Aorta (tissue), 5 donors: Measurements from ENCODE around the gene DCPS. TPM values are rescaled to one million over a fixed set of nuclear protein-coding genes. Genes with fewer than 3 reads are reported as not detected.

Experiments
- ATAC-seq: fragments of 200-7000 bp; cut with Tn5 transposase; one replicate; pipeline ENCODE4 v1.9.1; 2022; ENCODE audit warnings: moderate library complexity; ENCODE audit not compliant: low FRiP score
- DNase-seq, 2 donors: peaks; one replicate each; pipeline ENCODE4 v3.0.0-alpha.2; 2020
- H3K27ac ChIP-seq, 2 donors: one replicate each; pipeline ENCODE4 v1.5.1; 2013; ENCODE audit warnings: low read length in 2 of 2, mild to moderate bottlenecking in 2 of 2, moderate library complexity in 2 of 2, control low read depth in 1 of 2, inconsistent platforms in 1 of 2, low read depth in 1 of 2
- H3K27me3 ChIP-seq, 2 donors: one replicate each; pipeline ENCODE4 v1.6.1; 2013; ENCODE audit warnings: control low read depth in 1 of 2, low read length in 1 of 2, mild to moderate bottlenecking in 1 of 2, moderate library complexity in 1 of 2; ENCODE audit not compliant: insufficient read depth in 2 of 2, control insufficient read depth in 1 of 2
- H3K36me3 ChIP-seq, 2 donors: one replicate each; pipeline ENCODE4 v1.6.1; 2013; ENCODE audit warnings: control low read depth in 1 of 2, low read length in 1 of 2, mild to moderate bottlenecking in 1 of 2; ENCODE audit not compliant: insufficient read depth in 2 of 2, control insufficient read depth in 1 of 2
- H3K4me1 ChIP-seq, 2 donors: one replicate each; pipeline ENCODE4 v1.6.1; 2013; ENCODE audit warnings: low read length in 2 of 2, control low read depth in 1 of 2, mild to moderate bottlenecking in 1 of 2, moderate library complexity in 1 of 2; ENCODE audit not compliant: insufficient read depth in 2 of 2, control insufficient read depth in 1 of 2
- H3K4me3 ChIP-seq, 2 donors: one replicate each; pipeline ENCODE4 v1.5.1; 2013; ENCODE audit warnings: low read length in 2 of 2, control low read depth in 1 of 2, mild to moderate bottlenecking in 1 of 2
- H3K9me3 ChIP-seq: one replicate; pipeline ENCODE4 v1.6.1; 2013; ENCODE audit warnings: mild to moderate bottlenecking, low read length; ENCODE audit not compliant: control insufficient read depth
- WGBS, 2 donors: extraction: QIAGEN DNeasy Blood & Tissue Kit; methylation state at CpG; one replicate each; pipeline ENCODE4 v1.1.7; 2013; 5-methylcytosine and 5-hydroxymethylcytosine counted together
- intact Hi-C, 2 donors: fragments of 100-400 bp; cut with DNase I; formaldehyde crosslinking; loops; one replicate each; pipeline versions ENCODE4 v1.14.2 to v1.15.0; 2022
- polyA plus RNA-seq, 2 donors: library from polyadenylated mRNA; stranded (reverse); fragments of 200-250 nt; gene quantifications; one replicate each; pipeline ENCODE4 v1.2.3, GENCODE V29; 2013
- total RNA-seq, 2 donors: library from RNA; stranded (reverse); fragmentation: NEBNext Ultra II Directional; extraction: Animal tissue kit (Norgen Biotek cat#: 25700); gene quantifications; one replicate each; pipeline ENCODE4 v1.2.1, GENCODE V29; 2021
- donor health status: healthy with polysubstance abuse.
- donor health status: Bipolar disorder and iron deficiency.
- donor health status: DM: no; HTN: no; CAD: no.
- donor health status: DM: no; HTN: no; CAD: no.
- donor health status: DM: yes; HTN: yes; CAD: no.

The DCPS gene
- total and polyA plus RNA-seq, 4 donors: 7.9 to 9.9 (median 9.3) TPM

DNA sequence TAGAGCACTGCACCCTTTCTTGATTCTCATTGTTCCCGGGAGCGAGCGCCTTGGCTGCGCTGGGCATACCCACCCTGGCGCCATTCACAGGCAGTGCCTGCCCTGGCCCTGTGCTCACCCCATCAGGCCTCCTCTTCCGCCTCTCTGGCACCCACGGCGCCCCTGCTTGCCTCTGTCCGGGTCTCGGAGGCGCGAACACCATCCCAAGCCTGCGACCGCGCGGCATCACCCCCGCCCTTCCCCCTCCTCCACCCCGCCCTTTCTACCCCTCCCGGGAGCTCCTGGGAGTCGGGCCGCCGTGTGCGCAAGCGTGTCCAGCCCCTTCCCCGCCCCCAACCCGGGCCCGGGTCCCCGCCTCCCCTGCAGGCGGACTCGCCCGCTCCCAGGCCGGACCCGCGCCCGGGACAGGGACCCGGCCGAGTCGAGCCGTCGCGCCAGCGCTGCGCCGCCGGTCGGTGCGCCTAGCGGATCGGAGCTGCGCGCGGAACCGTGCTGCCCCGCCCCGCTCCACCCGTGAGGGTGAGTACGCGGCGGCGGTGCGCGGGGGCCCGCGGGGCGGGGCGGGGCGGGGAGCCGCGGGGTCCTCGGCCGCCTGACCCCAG lies 51.6 kb downstream of the DCPS start, which contains the start of gene ST3GAL4:
ST3GAL4 (plus strand) TSS at position 363 of the 602 bp plus-strand sequence. CDS start 50,470 bp downstream, outside the sequence.
- ATAC-seq: peak; percentile 87
- no peaks in the 10 kb centered on the region for H3K27me3 ChIP-seq
- peak; percentile 90 to 94 for DNase-seq
- no peaks in the 10 kb centered on the region for H3K9me3 ChIP-seq
- peak within 1 kb of the TSS in 1 of 2 donors; percentile 76 for H3K27ac ChIP-seq
- H3K4me3 ChIP-seq: peak within 1 kb of the TSS; percentile 89 to 95
- peaks cover 0 to 9% of the 10 kb centered on the region in 2 donors for H3K4me1 ChIP-seq
- no peaks in the 10 kb centered on the region for H3K36me3 ChIP-seq
- intact Hi-C loops: loop anchor here in 1 of 2 donors (5.0 kb wide), 2 partner anchors 48 to 57 kb away; no protein-coding TSS in a partner anchor
- 0 to 1% methylated on average over 37 to 71 of the region's 71 CpGs for WGBS, 2 donors

DNA sequence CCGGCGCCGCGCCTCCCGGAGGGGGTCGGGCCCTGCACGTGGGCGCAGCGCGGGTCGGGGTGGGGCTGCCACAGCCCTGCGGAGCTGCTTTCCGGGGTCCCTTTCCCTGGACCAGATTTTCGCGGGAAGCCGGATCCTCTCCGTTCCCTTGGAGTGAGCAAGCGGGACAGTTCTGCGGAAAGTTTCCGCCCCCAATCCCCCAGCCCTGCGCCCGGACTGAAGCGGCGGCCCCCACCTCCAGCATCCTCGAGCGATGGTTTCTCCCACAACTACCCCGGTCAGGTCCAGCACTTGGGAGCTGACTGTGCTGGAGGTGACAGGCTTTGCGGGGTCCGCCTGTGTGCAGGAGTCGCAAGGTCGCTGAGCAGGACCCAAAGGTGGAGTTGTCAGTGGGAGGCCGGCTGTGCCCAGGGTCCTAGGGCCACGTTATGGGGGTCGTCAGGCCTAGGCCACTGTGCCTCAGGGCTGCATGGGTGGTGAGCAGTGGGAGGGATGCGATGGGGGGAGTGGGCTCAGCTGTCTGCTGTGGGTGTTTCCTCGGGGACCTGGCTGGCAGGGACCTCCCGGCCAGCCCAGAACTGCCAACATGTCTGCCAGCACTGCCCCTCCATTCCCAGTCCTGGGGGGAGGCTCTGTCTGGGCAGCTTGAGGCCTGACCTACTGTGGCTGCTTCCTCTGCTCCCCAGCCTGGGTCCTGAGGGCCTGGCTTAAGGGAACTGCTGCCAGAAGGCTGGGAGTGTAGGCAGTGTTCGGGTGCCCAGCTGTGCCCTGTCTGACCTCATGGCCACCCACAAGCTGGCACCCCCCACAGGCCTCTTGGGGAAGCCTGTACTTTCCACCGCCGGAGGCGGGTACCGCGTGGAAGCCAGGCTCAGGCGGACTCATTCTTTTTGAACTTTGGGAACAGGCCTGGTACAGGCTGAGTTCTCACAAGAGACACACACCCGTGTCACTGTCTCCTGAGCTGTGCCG lies 52.4 kb downstream of the DCPS start:
- DNase-seq: peak; percentile 71 to 84
- intact Hi-C loops: loop anchor here in 1 of 2 donors (5.0 kb wide), 2 partner anchors 49 to 56 kb away; no protein-coding TSS in a partner anchor
- peak; percentile 39 for ATAC-seq

DNA sequence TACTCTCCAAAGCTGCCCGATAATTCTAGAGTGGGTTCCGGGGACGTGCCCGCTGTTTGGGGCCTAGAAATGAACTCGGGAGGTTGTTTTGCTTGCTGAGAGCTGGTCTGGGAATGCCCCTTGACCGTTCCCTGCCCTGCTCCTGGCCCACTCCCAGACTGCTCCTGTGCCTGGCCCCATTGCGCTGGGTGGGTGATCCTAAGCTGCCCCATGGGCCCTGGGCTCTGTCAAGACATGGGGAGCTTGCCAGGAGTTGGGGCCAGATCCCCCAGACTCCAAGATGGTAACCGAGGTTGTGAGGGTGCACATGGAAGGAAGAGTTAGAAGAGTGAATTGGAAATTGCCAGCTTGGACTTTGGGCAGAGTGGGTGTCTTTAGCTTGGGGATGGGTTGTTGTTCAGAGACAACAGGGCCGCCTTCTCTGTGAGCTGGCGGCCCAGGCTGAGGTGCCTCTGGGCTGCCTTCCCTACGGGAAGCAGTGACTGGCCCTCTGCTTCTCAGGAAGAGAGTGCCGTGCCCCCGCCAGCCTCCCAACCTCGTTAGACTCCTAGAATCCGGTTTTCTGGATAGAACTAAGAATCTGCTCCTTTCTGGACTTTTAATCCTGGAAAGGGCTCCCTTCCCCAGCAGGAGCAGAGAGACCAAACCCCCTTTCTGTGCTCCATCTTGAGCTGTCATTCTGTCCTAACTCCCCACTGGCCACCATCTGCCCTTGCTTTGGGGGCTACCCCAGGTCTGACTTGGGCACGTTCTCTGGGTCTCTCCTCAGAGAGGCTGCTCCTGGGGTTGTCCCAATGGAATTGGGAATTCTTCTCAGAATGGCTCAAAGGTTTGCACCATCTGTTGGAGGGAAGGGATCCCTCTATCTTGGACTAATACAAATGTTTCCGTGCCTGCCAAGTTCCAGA lies 53.4 kb downstream of the DCPS start:
- peak; percentile 44 to 67 for DNase-seq
- no peaks in the 10 kb centered on the region for H3K9me3 ChIP-seq
- WGBS, 2 donors: 43 to 45% methylated on average over 17 of the region's 17 CpGs
- no peak overlapping the region for H3K4me3 ChIP-seq
- intact Hi-C loops: loop anchor here in 1 of 2 donors (5.0 kb wide), 2 partner anchors 50 to 55 kb away; no protein-coding TSS in a partner anchor
- H3K27me3 ChIP-seq: no peaks in the 10 kb centered on the region
- H3K36me3 ChIP-seq: no peaks in the 10 kb centered on the region
- ATAC-seq: no peak
- H3K4me1 ChIP-seq: peaks cover 0 to 5% of the 10 kb centered on the region in 2 donors
- no peak overlapping the region for H3K27ac ChIP-seq

More for the DNA sequence above, 52.4 kb downstream of the DCPS start:
- peaks cover 0 to 8% of the 10 kb centered on the region in 2 donors for H3K4me1 ChIP-seq
- H3K27me3 ChIP-seq: no peaks in the 10 kb centered on the region
- H3K27ac ChIP-seq: peak overlapping the region in 1 of 2 donors; percentile 9
- no peaks in the 10 kb centered on the region for H3K36me3 ChIP-seq
- WGBS, 2 donors: 1 to 2% methylated on average over 41 to 46 of the region's 46 CpGs
- H3K9me3 ChIP-seq: no peaks in the 10 kb centered on the region
- H3K4me3 ChIP-seq: peak overlapping the region; percentile 89 to 95

DNA sequence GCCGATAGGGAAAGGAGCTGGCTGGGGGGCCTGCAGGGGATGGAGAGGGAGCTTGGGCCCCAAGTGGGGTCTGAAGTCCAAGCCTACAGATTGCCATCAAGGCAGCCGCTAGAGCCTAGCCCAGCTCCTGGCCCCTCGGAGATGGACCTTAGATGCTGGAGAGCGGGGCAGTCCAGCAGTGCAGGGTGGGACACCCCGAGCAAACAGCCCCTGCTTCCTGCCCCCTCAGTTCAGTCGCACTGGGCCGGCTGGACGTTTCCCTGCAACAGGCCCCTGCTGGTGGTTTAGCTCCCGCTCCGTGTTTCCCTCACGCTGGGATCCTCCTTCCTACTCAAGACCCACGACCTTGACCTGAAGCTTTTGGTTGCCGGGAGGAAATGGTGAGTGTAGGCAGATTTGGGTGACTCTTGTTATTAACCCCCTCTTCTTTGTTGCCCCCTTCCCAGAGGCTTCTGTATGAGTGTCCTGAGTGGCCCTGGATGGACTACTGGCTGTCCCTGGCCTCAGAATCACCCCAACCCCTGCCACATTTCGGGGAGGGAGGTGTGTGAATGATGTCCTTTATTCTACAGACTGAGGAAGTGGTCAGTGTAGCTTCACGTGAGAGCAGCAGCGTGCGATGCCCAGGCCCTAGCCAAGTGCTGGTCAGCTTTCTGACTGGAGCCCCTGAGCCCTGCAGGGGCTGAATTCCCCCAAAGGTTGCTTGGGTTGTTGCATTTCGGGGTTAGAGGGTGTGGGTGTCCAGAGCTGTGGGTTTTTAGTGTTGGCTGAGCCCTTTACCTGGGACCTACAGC lies 54.3 kb downstream of the DCPS start:
- Histone ChIP-seq H3K4me3 (no peak overlapping the region), H3K36me3 (no peaks in the 10 kb centered on the region), H3K27me3 (no peaks in the 10 kb centered on the region), H3K4me1 (peaks cover 0 to 5% of the 10 kb centered on the region in 2 donors), H3K27ac (no peak overlapping the region), H3K9me3 (no peaks in the 10 kb centered on the region)
- peak; percentile 42 to 75 for DNase-seq
- WGBS, 2 donors: 78 to 83% methylated on average over 18 of the region's 18 CpGs
- intact Hi-C loops: loop anchor here in 1 of 2 donors (5.0 kb wide), 2 partner anchors 51 to 54 kb away; no protein-coding TSS in a partner anchor
- ATAC-seq: no peak

DNA sequence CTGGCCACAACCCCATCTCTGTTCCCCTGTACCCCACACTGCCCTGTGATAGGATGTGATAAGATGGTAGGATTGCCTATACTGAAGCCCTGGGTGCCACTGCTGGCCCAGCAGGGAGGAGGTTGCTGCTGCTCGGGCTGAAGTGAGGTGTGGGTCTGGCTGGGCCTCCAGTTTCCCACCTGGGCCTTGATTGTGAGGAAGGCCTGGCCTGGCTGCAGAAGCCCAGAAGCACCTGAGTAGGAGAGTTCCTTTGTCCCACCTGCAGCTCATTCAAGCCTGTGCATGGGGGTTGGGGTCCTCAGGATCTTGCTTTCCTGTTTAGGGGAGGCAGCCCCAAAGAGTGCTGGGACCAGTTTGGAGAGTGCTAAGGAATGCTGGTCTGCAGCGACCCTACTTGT lies 54.9 kb downstream of the DCPS start:
- DNase-seq: peak; percentile 30 to 61
- no peak overlapping the region for H3K4me3 ChIP-seq
- no peak overlapping the region for H3K27ac ChIP-seq
- WGBS, 2 donors: 75 to 80% methylated on average over 2 of the region's 2 CpGs
- no peaks in the 10 kb centered on the region for H3K36me3 ChIP-seq
- intact Hi-C loops: loop anchor here in 1 of 2 donors (5.0 kb wide), 2 partner anchors 51 to 54 kb away; no protein-coding TSS in a partner anchor
- no peak for ATAC-seq
- H3K4me1 ChIP-seq: peaks cover 0 to 5% of the 10 kb centered on the region in 2 donors
- no peaks in the 10 kb centered on the region for H3K27me3 ChIP-seq
- H3K9me3 ChIP-seq: no peaks in the 10 kb centered on the region

DNA sequence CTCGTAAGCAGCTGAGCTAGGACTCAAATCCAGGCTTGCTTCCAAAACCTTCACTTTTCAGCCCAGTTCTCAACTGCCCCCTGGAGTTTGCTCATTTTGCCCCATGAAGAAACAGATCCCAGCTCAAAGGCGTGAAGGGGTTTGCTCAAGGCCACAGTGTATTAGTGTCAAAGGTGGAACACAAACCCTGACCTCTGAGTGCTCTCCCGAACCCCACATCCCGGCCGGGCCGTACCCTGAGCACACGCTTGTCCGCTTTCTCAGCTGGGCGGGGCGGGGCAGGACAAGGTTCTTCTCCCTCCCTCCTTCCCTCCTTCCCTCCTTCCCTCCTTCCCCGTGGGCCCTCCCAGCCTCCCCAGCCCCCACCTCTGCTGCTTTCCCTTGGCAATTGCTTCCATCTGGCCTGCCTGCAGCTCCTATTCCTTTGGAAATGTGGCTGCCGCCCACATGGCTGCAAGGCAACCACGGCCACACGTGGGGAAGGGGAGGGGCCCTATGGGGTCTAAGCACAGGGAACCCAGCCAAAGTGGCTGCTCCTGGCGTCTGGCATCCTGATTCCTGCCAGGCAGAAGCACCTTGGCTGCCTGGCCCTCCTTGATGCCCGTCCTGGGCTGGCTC lies 55.7 kb downstream of the DCPS start:
- H3K27me3 ChIP-seq: no peaks in the 10 kb centered on the region
- peaks cover 0 to 5% of the 10 kb centered on the region in 2 donors for H3K4me1 ChIP-seq
- intact Hi-C loops: loop anchor here in 1 of 2 donors (5.0 kb wide), 2 partner anchors 52 to 53 kb away; no protein-coding TSS in a partner anchor
- peak; percentile 84 for DNase-seq
- H3K9me3 ChIP-seq: no peaks in the 10 kb centered on the region
- peak; percentile 40 for ATAC-seq
- H3K36me3 ChIP-seq: no peaks in the 10 kb centered on the region
- 11 to 15% methylated on average over 15 to 16 of the region's 16 CpGs for WGBS, 2 donors
- no peak overlapping the region for H3K27ac ChIP-seq
- H3K4me3 ChIP-seq: no peak overlapping the region

DNA sequence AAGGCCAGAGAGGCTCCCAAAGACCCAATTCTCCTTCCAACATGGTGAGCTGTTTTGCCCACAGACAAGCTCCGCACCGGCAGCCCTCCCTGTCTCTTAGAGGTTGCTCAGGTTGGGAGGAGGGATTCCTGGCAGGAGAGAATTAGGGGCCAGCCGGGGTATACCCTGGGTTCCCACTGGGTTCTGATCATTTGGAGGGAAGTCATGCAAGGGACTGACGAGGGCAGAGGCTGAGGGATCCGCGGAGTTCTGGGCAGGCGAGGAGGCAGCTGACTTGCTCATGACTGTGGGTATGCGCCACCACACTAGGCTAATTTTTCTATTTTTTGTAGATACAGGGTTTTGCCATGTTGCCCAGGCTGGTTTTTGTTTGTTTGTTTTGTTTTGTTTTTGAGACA lies 56.2 kb downstream of the DCPS start:
- Histone ChIP-seq H3K36me3 (no peaks in the 10 kb centered on the region), H3K27ac (no peak overlapping the region), H3K4me3 (no peak overlapping the region), H3K4me1 (peaks cover 0 to 5% of the 10 kb centered on the region in 2 donors), H3K27me3 (no peaks in the 10 kb centered on the region), H3K9me3 (no peaks in the 10 kb centered on the region)
- DNase-seq (peak in 1 of 2 donors; percentile 43), ATAC-seq (no peak)
- WGBS, 2 donors: 60 to 65% methylated on average over 8 of the region's 8 CpGs
- intact Hi-C loops: no loop called here
